Upper lobe of left lung (tissue), 4 donors: ENCODE results near the gene NDUFA13.

Source experiments
- EP300 ChIP-seq, 4 donors: sonication (generic); formaldehyde crosslinking; IDR thresholded peaks; one replicate each; pipeline ENCODE4 v1.5.1; 2017; ENCODE audit warnings: antibody characterized with exemption in 4 of 4, control low read depth in 2 of 4
- POLR2A ChIP-seq, 4 donors: fragments of 450-650 bp; IDR thresholded peaks; one replicate each; pipeline ENCODE4 v1.5.1; 2016 to 2017; ENCODE audit warnings: antibody characterized with exemption in 4 of 4, mild to moderate bottlenecking in 2 of 4
- POLR2AphosphoS5 ChIP-seq, 2 donors: sonication (generic); formaldehyde crosslinking; IDR thresholded peaks; one replicate each; pipeline ENCODE4 v1.5.1; 2017; ENCODE audit warnings: antibody characterized with exemption in 2 of 2
- TF ChIP-seq, protein P1 (sequence below), 6 experiments: fragments of 450-650 bp in 4 of 6; fragments of 200-600 bp in 2 of 6; sonication (generic) in 2 of 6; IDR thresholded peaks; one replicate each; pipeline ENCODE4 v1.5.1; 2016 to 2019; ENCODE audit warnings: antibody characterized with exemption in 6 of 6

GRCh38 chr19:19475849-19476828 lies 39.9 kb upstream of the NDUFA13 start:
- TF ChIP-seq, protein P1, sequence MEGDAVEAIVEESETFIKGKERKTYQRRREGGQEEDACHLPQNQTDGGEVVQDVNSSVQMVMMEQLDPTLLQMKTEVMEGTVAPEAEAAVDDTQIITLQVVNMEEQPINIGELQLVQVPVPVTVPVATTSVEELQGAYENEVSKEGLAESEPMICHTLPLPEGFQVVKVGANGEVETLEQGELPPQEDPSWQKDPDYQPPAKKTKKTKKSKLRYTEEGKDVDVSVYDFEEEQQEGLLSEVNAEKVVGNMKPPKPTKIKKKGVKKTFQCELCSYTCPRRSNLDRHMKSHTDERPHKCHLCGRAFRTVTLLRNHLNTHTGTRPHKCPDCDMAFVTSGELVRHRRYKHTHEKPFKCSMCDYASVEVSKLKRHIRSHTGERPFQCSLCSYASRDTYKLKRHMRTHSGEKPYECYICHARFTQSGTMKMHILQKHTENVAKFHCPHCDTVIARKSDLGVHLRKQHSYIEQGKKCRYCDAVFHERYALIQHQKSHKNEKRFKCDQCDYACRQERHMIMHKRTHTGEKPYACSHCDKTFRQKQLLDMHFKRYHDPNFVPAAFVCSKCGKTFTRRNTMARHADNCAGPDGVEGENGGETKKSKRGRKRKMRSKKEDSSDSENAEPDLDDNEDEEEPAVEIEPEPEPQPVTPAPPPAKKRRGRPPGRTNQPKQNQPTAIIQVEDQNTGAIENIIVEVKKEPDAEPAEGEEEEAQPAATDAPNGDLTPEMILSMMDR (IDR thresholded peaks at IDR 0.05), result peak in 2 of 6 experiments; percentile 6 to 13
- no peak for TF ChIP-seq POLR2AphosphoS5 (IDR thresholded peaks at IDR 0.05)
- no peak for TF ChIP-seq EP300 (IDR thresholded peaks at IDR 0.05)
- no peak for TF ChIP-seq POLR2A (IDR thresholded peaks at IDR 0.05)
